ENCODE results near the gene GRIK4. TPM values are rescaled to one million over a fixed set of nuclear protein-coding genes. Genes with fewer than 3 reads are reported as not detected.

The GRIK4 gene
- total and polyA plus RNA-seq, 11 donors = 0.04 to 0.45 (median 0.12) TPM; not detected in 6

GRCh38 chr11:120505801-120506425 is 5.6 kb upstream of the GRIK4 start:
- Histone ChIP-seq H3K9me3 (no peaks in the 10 kb centered on the region), H3K27me3 (peaks cover 0 to 66% (median 12%) of the 10 kb centered on the region in 9 donors), H3K4me1 (peaks cover 0 to 10% (median 0%) of the 10 kb centered on the region in 12 donors), H3K4me3 (no peak overlapping the region), H3K27ac (no peak overlapping the region), H3K36me3 (no peaks in the 10 kb centered on the region)
- TF ChIP-seq, protein P1, sequence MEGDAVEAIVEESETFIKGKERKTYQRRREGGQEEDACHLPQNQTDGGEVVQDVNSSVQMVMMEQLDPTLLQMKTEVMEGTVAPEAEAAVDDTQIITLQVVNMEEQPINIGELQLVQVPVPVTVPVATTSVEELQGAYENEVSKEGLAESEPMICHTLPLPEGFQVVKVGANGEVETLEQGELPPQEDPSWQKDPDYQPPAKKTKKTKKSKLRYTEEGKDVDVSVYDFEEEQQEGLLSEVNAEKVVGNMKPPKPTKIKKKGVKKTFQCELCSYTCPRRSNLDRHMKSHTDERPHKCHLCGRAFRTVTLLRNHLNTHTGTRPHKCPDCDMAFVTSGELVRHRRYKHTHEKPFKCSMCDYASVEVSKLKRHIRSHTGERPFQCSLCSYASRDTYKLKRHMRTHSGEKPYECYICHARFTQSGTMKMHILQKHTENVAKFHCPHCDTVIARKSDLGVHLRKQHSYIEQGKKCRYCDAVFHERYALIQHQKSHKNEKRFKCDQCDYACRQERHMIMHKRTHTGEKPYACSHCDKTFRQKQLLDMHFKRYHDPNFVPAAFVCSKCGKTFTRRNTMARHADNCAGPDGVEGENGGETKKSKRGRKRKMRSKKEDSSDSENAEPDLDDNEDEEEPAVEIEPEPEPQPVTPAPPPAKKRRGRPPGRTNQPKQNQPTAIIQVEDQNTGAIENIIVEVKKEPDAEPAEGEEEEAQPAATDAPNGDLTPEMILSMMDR (IDR thresholded peaks at IDR 0.05) = no peak
- TF ChIP-seq POLR2A (IDR thresholded peaks at IDR 0.05) = no peak
- WGBS, 4 donors = 87 to 90% (median 88%) methylated on average over 7 of the region's 7 CpGs
- ATAC-seq = no peak
- no peak for DNase-seq
- intact Hi-C loops (cut with DNase I) = loop anchor here in 1 of 10 donors (10.0 kb wide), 1 partner anchor 609 kb away; no protein-coding TSS in a partner anchor

DNA sequence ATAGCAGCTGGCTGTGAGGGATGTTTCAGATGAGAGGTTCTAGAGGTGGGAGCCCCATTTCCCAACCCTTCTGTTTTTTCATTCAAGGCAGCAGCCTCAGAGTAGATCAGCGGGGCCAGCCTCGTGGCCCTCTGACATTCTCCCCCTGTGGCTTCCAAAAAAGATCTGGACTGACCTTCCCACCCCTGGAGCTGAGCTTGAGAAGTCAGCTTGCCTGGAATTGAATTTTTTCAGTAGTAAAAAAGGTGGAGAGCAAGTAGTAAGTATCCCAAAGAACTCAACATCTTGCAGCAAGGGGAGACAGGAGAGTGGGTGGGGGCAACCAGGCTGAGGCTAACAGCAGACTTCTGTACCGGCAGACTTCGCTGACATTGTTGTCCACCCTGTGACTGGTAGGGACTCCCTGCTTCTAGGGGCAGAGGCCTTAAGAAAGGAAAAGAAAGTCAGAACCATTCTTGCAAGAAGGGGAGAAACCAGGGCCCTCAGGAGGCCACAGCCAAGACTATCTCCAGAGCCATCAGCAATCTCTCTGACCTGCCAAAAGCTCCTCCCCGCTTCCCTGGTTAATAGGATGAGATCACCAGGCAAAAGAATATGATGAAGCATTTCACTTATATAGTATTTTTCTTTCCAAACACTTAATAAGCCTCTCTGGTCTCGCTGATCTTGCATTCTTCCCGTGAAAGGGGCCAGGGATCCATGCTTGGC is 2.0 kb upstream of the GRIK4 start:
- whole genome bisulfite sequencing, 4 donors = 79 to 83% (median 81%) methylated on average over 7 of the region's 7 CpGs
- no peak for TF ChIP-seq POLR2A (IDR thresholded peaks at IDR 0.05)
- TF ChIP-seq, protein P1 (IDR thresholded peaks at IDR 0.05) = no peak
- Histone ChIP-seq H3K4me1 (peaks cover 0 to 6% (median 0%) of the 10 kb centered on the region in 12 donors), H3K27ac (no peak overlapping the region), H3K9me3 (no peaks in the 10 kb centered on the region), H3K36me3 (no peaks in the 10 kb centered on the region), H3K27me3 (peaks cover 3 to 58% (median 12%) of the 10 kb centered on the region in 9 donors), H3K4me3 (no peak overlapping the region)
- ATAC-seq (no peak), DNase-seq (no peak)
- intact Hi-C loops (cut with DNase I) = loop anchor here (1.0 to 10.0 kb wide), 15 partner anchors 175 to 1085 kb away; no protein-coding TSS in a partner anchor

GRCh38 chr11:120510406-120511115 is 987 bp upstream of the GRIK4 start:
- no peak for DNase-seq
- H3K4me3 ChIP-seq = peak overlapping the region in 2 of 12 donors; percentile 45 to 62
- H3K9me3 ChIP-seq = no peaks in the 10 kb centered on the region
- no peaks in the 10 kb centered on the region for H3K36me3 ChIP-seq
- peaks cover 3 to 56% (median 12%) of the 10 kb centered on the region in 9 donors for H3K27me3 ChIP-seq
- WGBS, 4 donors = 60 to 63% (median 62%) methylated on average over 18 to 20 of the region's 20 CpGs
- H3K4me1 ChIP-seq = peaks cover 0 to 6% (median 0%) of the 10 kb centered on the region in 12 donors
- no peak overlapping the region for H3K27ac ChIP-seq
- ATAC-seq = no peak
- intact Hi-C loops (cut with DNase I) = loop anchor here (1.0 to 10.0 kb wide), 18 partner anchors 174 to 1084 kb away; no protein-coding TSS in a partner anchor
- no peak for TF ChIP-seq POLR2A (IDR thresholded peaks at IDR 0.05)
- TF ChIP-seq, protein P1 (IDR thresholded peaks at IDR 0.05) = no peak
